ENCODE data around the gene KCNJ1. TPM values are rescaled to one million over a fixed set of nuclear protein-coding genes. Genes with fewer than 3 reads are reported as not detected.

Gene KCNJ1
- total and polyA plus RNA-seq, 9 of the 15 experiments (the other 6 are each of a cell fraction or from before 2014, with no cell fraction given): not detected

DNA sequence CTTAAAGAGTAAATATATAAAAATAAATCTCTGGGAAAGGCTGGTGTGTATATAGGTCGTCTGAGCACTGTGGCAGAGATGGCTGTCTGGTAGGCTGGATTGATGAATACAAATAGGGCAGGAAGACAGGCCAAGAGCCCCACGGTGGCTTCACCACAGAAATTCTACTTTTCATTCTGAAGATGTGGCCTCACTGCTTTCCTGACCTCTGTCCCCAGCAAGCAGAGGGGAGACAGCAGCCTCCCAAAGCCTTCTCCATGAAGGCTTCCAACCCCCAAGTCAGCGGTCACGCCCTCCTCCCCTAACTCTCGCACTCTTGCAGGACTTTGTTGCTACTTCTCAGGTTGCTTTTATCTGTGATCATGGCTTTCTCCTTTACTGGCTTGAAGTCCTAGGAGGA, 10.6 kb upstream of the KCNJ1 start:
- H3K9me1 ChIP-seq (ENCODE audit: control insufficient read depth, insufficient read depth, low read length): no peaks in the 10 kb centered on the region
- BruUV-seq (replicated peaks): no TSS peak
- TF ChIP-seq POLR2B (IDR thresholded peaks at IDR 0.05; ENCODE audit: low read depth, partially characterized antibody) (no peak), NFE2 (IDR thresholded peaks at IDR 0.05; ENCODE audit: low read depth) (no peak), ETV1 (tag; conservative IDR thresholded peaks at IDR 0.05; ENCODE audit: low read depth) (no peak), ZNF143 (CRISPR knock-in tag; IDR thresholded peaks at IDR 0.05) (no peak), SIX5 (IDR thresholded peaks at IDR 0.05; ENCODE audit: borderline replicate concordance in 1 of 2, insufficient read depth in 1 of 2, low read depth in 1 of 2, low read length in 2 of 2) (no peak), HCFC1 (IDR thresholded peaks at IDR 0.05; ENCODE audit: low read depth, low read length) (no peak), PML (IDR thresholded peaks at IDR 0.05; ENCODE audit: low read length) (no peak), KDM5B (IDR thresholded peaks at IDR 0.05; ENCODE audit: insufficient replicate concordance, low read depth, low read length) (no peak), KDM1A (IDR thresholded peaks at IDR 0.05) (no peak), DNMT1 (IDR thresholded peaks at IDR 0.05) (no peak), RFX1 (IDR thresholded peaks at IDR 0.05) (no peak)
- TF ChIP-seq, protein P1, sequence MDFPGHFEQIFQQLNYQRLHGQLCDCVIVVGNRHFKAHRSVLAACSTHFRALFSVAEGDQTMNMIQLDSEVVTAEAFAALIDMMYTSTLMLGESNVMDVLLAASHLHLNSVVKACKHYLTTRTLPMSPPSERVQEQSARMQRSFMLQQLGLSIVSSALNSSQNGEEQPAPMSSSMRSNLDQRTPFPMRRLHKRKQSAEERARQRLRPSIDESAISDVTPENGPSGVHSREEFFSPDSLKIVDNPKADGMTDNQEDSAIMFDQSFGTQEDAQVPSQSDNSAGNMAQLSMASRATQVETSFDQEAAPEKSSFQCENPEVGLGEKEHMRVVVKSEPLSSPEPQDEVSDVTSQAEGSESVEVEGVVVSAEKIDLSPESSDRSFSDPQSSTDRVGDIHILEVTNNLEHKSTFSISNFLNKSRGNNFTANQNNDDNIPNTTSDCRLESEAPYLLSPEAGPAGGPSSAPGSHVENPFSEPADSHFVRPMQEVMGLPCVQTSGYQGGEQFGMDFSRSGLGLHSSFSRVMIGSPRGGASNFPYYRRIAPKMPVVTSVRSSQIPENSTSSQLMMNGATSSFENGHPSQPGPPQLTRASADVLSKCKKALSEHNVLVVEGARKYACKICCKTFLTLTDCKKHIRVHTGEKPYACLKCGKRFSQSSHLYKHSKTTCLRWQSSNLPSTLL (IDR thresholded peaks at IDR 0.05): no peak
- TF ChIP-seq, protein P2, sequence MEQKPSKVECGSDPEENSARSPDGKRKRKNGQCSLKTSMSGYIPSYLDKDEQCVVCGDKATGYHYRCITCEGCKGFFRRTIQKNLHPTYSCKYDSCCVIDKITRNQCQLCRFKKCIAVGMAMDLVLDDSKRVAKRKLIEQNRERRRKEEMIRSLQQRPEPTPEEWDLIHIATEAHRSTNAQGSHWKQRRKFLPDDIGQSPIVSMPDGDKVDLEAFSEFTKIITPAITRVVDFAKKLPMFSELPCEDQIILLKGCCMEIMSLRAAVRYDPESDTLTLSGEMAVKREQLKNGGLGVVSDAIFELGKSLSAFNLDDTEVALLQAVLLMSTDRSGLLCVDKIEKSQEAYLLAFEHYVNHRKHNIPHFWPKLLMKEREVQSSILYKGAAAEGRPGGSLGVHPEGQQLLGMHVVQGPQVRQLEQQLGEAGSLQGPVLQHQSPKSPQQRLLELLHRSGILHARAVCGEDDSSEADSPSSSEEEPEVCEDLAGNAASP (IDR thresholded peaks at IDR 0.05): no peak
- in situ Hi-C loops (cut with MboI) (loop anchor here (5.0 to 25.0 kb wide), 2 partner anchors 80 to 435 kb away; no protein-coding TSS in a partner anchor), intact Hi-C loops (cut with micrococcal nuclease) (no loop called here)
- no peak overlapping the region for H3K27ac ChIP-seq (ENCODE audit: extremely low read depth, low read depth, low read length)
- FAIRE-seq (no peak), ATAC-seq (no peak), DNase-seq (ENCODE audit: extremely low read depth in 1 of 4, low spot score in 3 of 4) (no peak)
- no peaks in the 10 kb centered on the region for H3K36me3 ChIP-seq (ENCODE audit: control insufficient read depth, insufficient read depth, low read length)
- no peaks in the 10 kb centered on the region; a peak in 1 of 5 replicates for H3K27me3 ChIP-seq (ENCODE audit: control insufficient read depth in 2 of 2, insufficient read depth in 2 of 2, low read length in 2 of 2)
- no peaks in the 10 kb centered on the region for H4K20me1 ChIP-seq (replicated peaks; ENCODE audit: control insufficient read depth, insufficient read depth, low read length)
- no peaks in the 10 kb centered on the region for H3K79me2 ChIP-seq (ENCODE audit: control insufficient read depth, insufficient read depth, low read length)
- H3K9ac ChIP-seq (ENCODE audit: insufficient read depth in 1 of 2, low read depth in 2 of 2, low read length in 2 of 2): no peak overlapping the region
- ChIA-PET CTCF (ENCODE audit: low intra/inter-chr PET ratio) (no interaction called here), POLR2A (no interaction called here)
- H3K9me3 ChIP-seq (replicated peaks; ENCODE audit: control insufficient read depth, insufficient read depth, low read depth, low read length): no peaks in the 10 kb centered on the region
- no peak overlapping the region for H3K4me2 ChIP-seq (ENCODE audit: insufficient read depth, low read length)
- H3K4me3 ChIP-seq: no peak overlapping the region
- WGBS (ENCODE audit: insufficient coverage, low coverage, missing lambda C conversion rate): 3% methylated on average over 5 of the region's 5 CpGs
- H3K4me1 ChIP-seq (replicated peaks in 1 of 2; ENCODE audit: control insufficient read depth in 2 of 2, insufficient read depth in 2 of 2, low read length in 2 of 2): no peaks in the 10 kb centered on the region
- no peak overlapping the region for H2AFZ ChIP-seq (ENCODE audit: low read depth, low read length)
